Esophagus squamous epithelium (tissue), 4 donors: ENCODE data around the gene PLSCR5.

Source experiments
- POLR2A ChIP-seq, 4 donors: fragments of 450-650 bp; IDR thresholded peaks; one replicate each; pipeline ENCODE4 v1.6.1; 2017; ENCODE audit warnings: antibody characterized with exemption in 4 of 4, mild to moderate bottlenecking in 4 of 4, moderate library complexity in 3 of 4
- TF ChIP-seq, protein P1 (sequence below), 6 experiments: fragments of 450-650 bp in 4 of 6; fragments of 200-600 bp in 2 of 6; sonication (generic) in 2 of 6; IDR thresholded peaks; one replicate each; pipeline ENCODE4 v1.5.1; 2016 to 2019; ENCODE audit warnings: antibody characterized with exemption in 6 of 6, mild to moderate bottlenecking in 4 of 6, moderate library complexity in 4 of 6

DNA sequence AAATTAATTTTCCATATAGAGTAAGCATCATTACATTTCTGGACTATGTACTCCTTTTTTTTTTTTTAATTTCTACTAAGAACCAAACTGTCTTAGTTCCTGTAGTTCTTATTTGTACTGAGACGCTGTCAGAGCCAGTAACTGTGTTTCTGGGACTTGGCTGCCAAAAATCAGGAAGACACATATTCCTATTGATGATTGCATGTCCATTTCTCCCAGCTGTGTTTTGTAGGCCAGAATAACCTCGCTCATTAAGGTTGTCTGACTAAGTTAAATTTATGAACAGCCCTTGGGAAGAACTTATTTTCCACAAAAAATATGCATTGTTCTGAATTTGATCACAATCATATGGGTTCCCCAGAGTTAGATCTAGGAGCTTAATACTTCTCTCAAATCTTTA, 29.5 kb downstream of the PLSCR5 start:
- TF ChIP-seq, protein P1, sequence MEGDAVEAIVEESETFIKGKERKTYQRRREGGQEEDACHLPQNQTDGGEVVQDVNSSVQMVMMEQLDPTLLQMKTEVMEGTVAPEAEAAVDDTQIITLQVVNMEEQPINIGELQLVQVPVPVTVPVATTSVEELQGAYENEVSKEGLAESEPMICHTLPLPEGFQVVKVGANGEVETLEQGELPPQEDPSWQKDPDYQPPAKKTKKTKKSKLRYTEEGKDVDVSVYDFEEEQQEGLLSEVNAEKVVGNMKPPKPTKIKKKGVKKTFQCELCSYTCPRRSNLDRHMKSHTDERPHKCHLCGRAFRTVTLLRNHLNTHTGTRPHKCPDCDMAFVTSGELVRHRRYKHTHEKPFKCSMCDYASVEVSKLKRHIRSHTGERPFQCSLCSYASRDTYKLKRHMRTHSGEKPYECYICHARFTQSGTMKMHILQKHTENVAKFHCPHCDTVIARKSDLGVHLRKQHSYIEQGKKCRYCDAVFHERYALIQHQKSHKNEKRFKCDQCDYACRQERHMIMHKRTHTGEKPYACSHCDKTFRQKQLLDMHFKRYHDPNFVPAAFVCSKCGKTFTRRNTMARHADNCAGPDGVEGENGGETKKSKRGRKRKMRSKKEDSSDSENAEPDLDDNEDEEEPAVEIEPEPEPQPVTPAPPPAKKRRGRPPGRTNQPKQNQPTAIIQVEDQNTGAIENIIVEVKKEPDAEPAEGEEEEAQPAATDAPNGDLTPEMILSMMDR (IDR thresholded peaks at IDR 0.05) = no peak
- no peak for TF ChIP-seq POLR2A (IDR thresholded peaks at IDR 0.05)
